Testis (tissue), 3 donors: ENCODE data around the gene PSMA5. TPM values are rescaled to one million over a fixed set of nuclear protein-coding genes. Genes with fewer than 3 reads are reported as not detected.
A peak's percentile ranks its signal among the peaks of the same experiment; 100 is the strongest.

Experiments
- DNase-seq: peaks from one replicate; pipeline ENCODE4 v3.0.0-alpha.2; 2019
- H3K27ac ChIP-seq, 2 donors: fragments of 200-600 bp; sonication (generic); one replicate each; pipeline ENCODE4 v1.5.1; 2019
- H3K27me3 ChIP-seq: fragments of 200-600 bp; sonication (generic); one replicate; pipeline ENCODE4 v1.5.1; 2019
- H3K36me3 ChIP-seq: fragments of 200-600 bp; sonication (generic); one replicate; pipeline ENCODE4 v1.5.1; 2017; ENCODE audit warnings: low read depth; ENCODE audit errors: missing control alignments
- H3K4me1 ChIP-seq: fragments of 200-600 bp; sonication (generic); one replicate; pipeline ENCODE4 v1.5.1; 2019
- H3K4me3 ChIP-seq, 2 donors: fragments of 200-600 bp; sonication (generic); one replicate each; pipeline ENCODE4 v1.5.1; 2017 to 2019
- H3K9me3 ChIP-seq: fragments of 200-600 bp; sonication (generic); one replicate; pipeline ENCODE4 v1.5.1; 2017
- CTCF ChIP-seq, 3 experiments: fragments of 450-650 bp in 2 of 3; fragments of 200-600 bp in 1 of 3; sonication (generic) in 1 of 3; IDR thresholded peaks; one replicate each; pipeline ENCODE4 v1.5.1; 2016 to 2019; ENCODE audit warnings: antibody characterized with exemption in 3 of 3, mild to moderate bottlenecking in 2 of 3, moderate library complexity in 1 of 3
- POLR2A ChIP-seq: fragments of 450-650 bp; IDR thresholded peaks from one replicate; pipeline ENCODE4 v1.6.1; 2017; ENCODE audit warnings: antibody characterized with exemption, mild to moderate bottlenecking, moderate library complexity
- WGBS, 2 donors: methylation state at CpG; one replicate each; pipeline ENCODE4 v1.1.5; 2018; 5-methylcytosine and 5-hydroxymethylcytosine counted together
- intact Hi-C: fragments of 100-400 bp; cut with DNase I; formaldehyde crosslinking; loops from one replicate; pipeline ENCODE4 v1.15.1; 2023; ENCODE audit warnings: low total_unique reads
- polyA plus RNA-seq: library from polyadenylated mRNA; stranded (reverse); fragments of 350-450 nt; fragmentation: Illumina TruSeq; extraction: RNeasy Lipid Tissue Mini Kit (QIAGEN cat#74804); gene quantifications from one replicate; pipeline ENCODE4 v1.2.3, GENCODE V29; 2014; ENCODE audit warnings: low read depth, low replicate concordance; ENCODE audit not compliant: insufficient read depth
- total RNA-seq, 2 donors: library from RNA; depleted of rRNA; stranded (reverse); fragments of >200 nt; gene quantifications; one replicate each; pipeline ENCODE4 v1.2.3, GENCODE V29; 2016

Gene PSMA5
- total and polyA plus RNA-seq, 3 donors from 2014 or later: 30.9 to 72.0 (median 56.9) TPM

- H3K27me3 ChIP-seq: no peaks in the 10 kb centered on the region
- no peaks in the 10 kb centered on the region for H3K9me3 ChIP-seq
- TF ChIP-seq CTCF (IDR thresholded peaks at IDR 0.05) (no peak), POLR2A (no peak)
- H3K4me1 ChIP-seq: peaks cover 10% of the 10 kb centered on the region
- no peak for DNase-seq
- no peak overlapping the region for H3K4me3 ChIP-seq
- H3K27ac ChIP-seq: no peak overlapping the region
- intact Hi-C loops: loop anchor here (5.0 kb wide), 1 partner anchor 140 kb away; no protein-coding TSS in a partner anchor
- no peaks in the 10 kb centered on the region for H3K36me3 ChIP-seq
These were observed 24.2 kb downstream of the PSMA5 start for GRCh38 chr1:109402025-109402424.

GRCh38 chr1:109400035-109400655 lies 26.1 kb downstream of the PSMA5 start:
- Histone ChIP-seq H3K36me3 (no peaks in the 10 kb centered on the region), H3K27ac (peak overlapping the region in 1 of 2 donors; percentile 82), H3K27me3 (no peaks in the 10 kb centered on the region), H3K4me3 (no peak overlapping the region), H3K9me3 (no peaks in the 10 kb centered on the region), H3K4me1 (peaks cover 18% of the 10 kb centered on the region)
- intact Hi-C loops: loop anchor here (5.0 kb wide), 1 partner anchor 138 kb away; no protein-coding TSS in a partner anchor
- WGBS, 2 donors: 76 to 79% methylated on average over 3 of the region's 3 CpGs
- no peak for DNase-seq
- TF ChIP-seq POLR2A: no peak
- TF ChIP-seq CTCF (IDR thresholded peaks at IDR 0.05): no peak

- peak; percentile 72 to 88 (median 81) for TF ChIP-seq CTCF (IDR thresholded peaks at IDR 0.05)
- TF ChIP-seq POLR2A: no peak
- 29 to 32% methylated on average over 2 of the region's 2 CpGs for WGBS, 2 donors
- H3K4me1 ChIP-seq: peaks cover 21% of the 10 kb centered on the region
- peak; percentile 46 for DNase-seq
- H3K9me3 ChIP-seq: no peaks in the 10 kb centered on the region
- H3K27ac ChIP-seq: peak overlapping the region; percentile 82 to 88
- no peaks in the 10 kb centered on the region for H3K36me3 ChIP-seq
- no peaks in the 10 kb centered on the region for H3K27me3 ChIP-seq
- H3K4me3 ChIP-seq: no peak overlapping the region
- intact Hi-C loops: loop anchor here (5.0 kb wide), 1 partner anchor 117 kb away; the partner anchor contains the start of gene PSRC1
These were observed 26.8 kb downstream of the PSMA5 start for GRCh38 chr1:109399326-109399957.

- peaks cover 30% of the 10 kb centered on the region for H3K4me1 ChIP-seq
- H3K4me3 ChIP-seq: peak overlapping the region; percentile 68 to 91
- peak overlapping the region; percentile 82 to 88 for H3K27ac ChIP-seq
- no peaks in the 10 kb centered on the region for H3K36me3 ChIP-seq
- intact Hi-C loops: loop anchor here (5.0 kb wide), 1 partner anchor 116 kb away; the partner anchor contains the start of gene PSRC1
- TF ChIP-seq CTCF (IDR thresholded peaks at IDR 0.05): no peak
- no peak for TF ChIP-seq POLR2A
- 26 to 28% methylated on average over 16 to 18 of the region's 18 CpGs for WGBS, 2 donors
- no peaks in the 10 kb centered on the region for H3K27me3 ChIP-seq
- no peak for DNase-seq
- H3K9me3 ChIP-seq: no peaks in the 10 kb centered on the region
These were observed 27.7 kb downstream of the PSMA5 start for GRCh38 chr1:109398343-109399225.
